ENCODE results near the gene UBE2V1.

DNA sequence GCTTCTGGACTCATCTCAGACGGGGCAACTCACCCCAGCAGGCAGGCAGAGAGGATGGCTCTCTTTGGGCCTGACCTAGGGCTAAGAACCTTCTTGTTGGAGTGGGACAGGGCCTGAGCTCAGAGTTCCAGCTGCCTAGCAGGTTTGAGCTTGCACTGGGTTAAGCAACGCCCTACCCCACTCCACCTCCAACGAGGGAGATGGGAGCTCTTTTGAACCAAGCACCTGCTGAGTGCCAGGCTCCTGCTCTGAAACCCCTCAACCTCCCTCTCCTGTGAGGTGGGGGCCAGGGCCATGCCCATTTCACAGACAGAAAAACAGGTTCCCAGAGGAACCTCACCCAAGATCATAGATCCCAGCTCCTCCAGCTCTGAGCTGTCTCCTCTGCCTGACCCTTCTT is 75.8 kb downstream of the UBE2V1 start:
- TF ChIP-seq, protein P1, sequence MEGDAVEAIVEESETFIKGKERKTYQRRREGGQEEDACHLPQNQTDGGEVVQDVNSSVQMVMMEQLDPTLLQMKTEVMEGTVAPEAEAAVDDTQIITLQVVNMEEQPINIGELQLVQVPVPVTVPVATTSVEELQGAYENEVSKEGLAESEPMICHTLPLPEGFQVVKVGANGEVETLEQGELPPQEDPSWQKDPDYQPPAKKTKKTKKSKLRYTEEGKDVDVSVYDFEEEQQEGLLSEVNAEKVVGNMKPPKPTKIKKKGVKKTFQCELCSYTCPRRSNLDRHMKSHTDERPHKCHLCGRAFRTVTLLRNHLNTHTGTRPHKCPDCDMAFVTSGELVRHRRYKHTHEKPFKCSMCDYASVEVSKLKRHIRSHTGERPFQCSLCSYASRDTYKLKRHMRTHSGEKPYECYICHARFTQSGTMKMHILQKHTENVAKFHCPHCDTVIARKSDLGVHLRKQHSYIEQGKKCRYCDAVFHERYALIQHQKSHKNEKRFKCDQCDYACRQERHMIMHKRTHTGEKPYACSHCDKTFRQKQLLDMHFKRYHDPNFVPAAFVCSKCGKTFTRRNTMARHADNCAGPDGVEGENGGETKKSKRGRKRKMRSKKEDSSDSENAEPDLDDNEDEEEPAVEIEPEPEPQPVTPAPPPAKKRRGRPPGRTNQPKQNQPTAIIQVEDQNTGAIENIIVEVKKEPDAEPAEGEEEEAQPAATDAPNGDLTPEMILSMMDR (IDR thresholded peaks at IDR 0.05), result no peak
- TF ChIP-seq POLR2A (IDR thresholded peaks at IDR 0.05) (no peak), POLR2AphosphoS5 (IDR thresholded peaks at IDR 0.05) (no peak)
